Measurements from ENCODE around the gene CEP170. TPM values are rescaled to one million over a fixed set of nuclear protein-coding genes. Genes with fewer than 3 reads are reported as not detected.

The CEP170 gene
- total and polyA plus RNA-seq, 2 experiments from 2014 or later = 93.1 to 104 TPM

- H3F3A ChIP-seq (replicated peaks; ENCODE audit: low read depth) = no peaks in the 10 kb centered on the region; the same call in 1 of the 2 replicates
- H3K4me1 Mint-ChIP-seq = no peaks in the 10 kb centered on the region
- no peak overlapping the region for H2AFZ ChIP-seq
- DNase-seq (ENCODE audit: low spot score) (no peak), ATAC-seq (no peak)
- H3K4me3 Mint-ChIP-seq = no peak overlapping the region
- H3K27ac ChIP-seq (ENCODE audit: low read depth) = no peak overlapping the region
- H3K9me3 Mint-ChIP-seq = no peaks in the 10 kb centered on the region; the same call in 2 of the 3 replicates
- H3K27me3 Mint-ChIP-seq (ENCODE audit: insufficient read depth, low read depth, poor library complexity) = peaks cover 3% of the 10 kb centered on the region
- peaks cover 14% of the 10 kb centered on the region for H3K79me2 ChIP-seq (replicated peaks; ENCODE audit: insufficient read depth)
- H3K4me3 ChIP-seq = no peak overlapping the region
- 0 out of 2 replicates have a peak, but pooled peaks cover 8% of the 10 kb centered on the region for H3K4me1 ChIP-seq (ENCODE audit: insufficient read depth)
- H3K36me3 ChIP-seq (ENCODE audit: insufficient read depth) = no peaks in the 10 kb centered on the region
- no peaks in the 10 kb centered on the region for H3K27me3 ChIP-seq (ENCODE audit: insufficient read depth)
- H3K36me3 Mint-ChIP-seq (ENCODE audit: low read depth) = no peaks in the 10 kb centered on the region; the same call in 2 of the 3 replicates
- H4K20me1 ChIP-seq (replicated peaks; ENCODE audit: insufficient read depth) = no peaks in the 10 kb centered on the region
- TF ChIP-seq ZNF114 (CRISPR knock-in tag; IDR thresholded peaks at IDR 0.05) = no peak
- no peak for TF ChIP-seq CTCF (conservative IDR thresholded peaks at IDR 0.05; ENCODE audit: low read depth in 2 of 2)
- TF ChIP-seq, protein P1, sequence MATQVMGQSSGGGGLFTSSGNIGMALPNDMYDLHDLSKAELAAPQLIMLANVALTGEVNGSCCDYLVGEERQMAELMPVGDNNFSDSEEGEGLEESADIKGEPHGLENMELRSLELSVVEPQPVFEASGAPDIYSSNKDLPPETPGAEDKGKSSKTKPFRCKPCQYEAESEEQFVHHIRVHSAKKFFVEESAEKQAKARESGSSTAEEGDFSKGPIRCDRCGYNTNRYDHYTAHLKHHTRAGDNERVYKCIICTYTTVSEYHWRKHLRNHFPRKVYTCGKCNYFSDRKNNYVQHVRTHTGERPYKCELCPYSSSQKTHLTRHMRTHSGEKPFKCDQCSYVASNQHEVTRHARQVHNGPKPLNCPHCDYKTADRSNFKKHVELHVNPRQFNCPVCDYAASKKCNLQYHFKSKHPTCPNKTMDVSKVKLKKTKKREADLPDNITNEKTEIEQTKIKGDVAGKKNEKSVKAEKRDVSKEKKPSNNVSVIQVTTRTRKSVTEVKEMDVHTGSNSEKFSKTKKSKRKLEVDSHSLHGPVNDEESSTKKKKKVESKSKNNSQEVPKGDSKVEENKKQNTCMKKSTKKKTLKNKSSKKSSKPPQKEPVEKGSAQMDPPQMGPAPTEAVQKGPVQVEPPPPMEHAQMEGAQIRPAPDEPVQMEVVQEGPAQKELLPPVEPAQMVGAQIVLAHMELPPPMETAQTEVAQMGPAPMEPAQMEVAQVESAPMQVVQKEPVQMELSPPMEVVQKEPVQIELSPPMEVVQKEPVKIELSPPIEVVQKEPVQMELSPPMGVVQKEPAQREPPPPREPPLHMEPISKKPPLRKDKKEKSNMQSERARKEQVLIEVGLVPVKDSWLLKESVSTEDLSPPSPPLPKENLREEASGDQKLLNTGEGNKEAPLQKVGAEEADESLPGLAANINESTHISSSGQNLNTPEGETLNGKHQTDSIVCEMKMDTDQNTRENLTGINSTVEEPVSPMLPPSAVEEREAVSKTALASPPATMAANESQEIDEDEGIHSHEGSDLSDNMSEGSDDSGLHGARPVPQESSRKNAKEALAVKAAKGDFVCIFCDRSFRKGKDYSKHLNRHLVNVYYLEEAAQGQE (IDR thresholded peaks at IDR 0.05; ENCODE audit: unreplicated experiment) = no peak
- TF ChIP-seq, protein P2, sequence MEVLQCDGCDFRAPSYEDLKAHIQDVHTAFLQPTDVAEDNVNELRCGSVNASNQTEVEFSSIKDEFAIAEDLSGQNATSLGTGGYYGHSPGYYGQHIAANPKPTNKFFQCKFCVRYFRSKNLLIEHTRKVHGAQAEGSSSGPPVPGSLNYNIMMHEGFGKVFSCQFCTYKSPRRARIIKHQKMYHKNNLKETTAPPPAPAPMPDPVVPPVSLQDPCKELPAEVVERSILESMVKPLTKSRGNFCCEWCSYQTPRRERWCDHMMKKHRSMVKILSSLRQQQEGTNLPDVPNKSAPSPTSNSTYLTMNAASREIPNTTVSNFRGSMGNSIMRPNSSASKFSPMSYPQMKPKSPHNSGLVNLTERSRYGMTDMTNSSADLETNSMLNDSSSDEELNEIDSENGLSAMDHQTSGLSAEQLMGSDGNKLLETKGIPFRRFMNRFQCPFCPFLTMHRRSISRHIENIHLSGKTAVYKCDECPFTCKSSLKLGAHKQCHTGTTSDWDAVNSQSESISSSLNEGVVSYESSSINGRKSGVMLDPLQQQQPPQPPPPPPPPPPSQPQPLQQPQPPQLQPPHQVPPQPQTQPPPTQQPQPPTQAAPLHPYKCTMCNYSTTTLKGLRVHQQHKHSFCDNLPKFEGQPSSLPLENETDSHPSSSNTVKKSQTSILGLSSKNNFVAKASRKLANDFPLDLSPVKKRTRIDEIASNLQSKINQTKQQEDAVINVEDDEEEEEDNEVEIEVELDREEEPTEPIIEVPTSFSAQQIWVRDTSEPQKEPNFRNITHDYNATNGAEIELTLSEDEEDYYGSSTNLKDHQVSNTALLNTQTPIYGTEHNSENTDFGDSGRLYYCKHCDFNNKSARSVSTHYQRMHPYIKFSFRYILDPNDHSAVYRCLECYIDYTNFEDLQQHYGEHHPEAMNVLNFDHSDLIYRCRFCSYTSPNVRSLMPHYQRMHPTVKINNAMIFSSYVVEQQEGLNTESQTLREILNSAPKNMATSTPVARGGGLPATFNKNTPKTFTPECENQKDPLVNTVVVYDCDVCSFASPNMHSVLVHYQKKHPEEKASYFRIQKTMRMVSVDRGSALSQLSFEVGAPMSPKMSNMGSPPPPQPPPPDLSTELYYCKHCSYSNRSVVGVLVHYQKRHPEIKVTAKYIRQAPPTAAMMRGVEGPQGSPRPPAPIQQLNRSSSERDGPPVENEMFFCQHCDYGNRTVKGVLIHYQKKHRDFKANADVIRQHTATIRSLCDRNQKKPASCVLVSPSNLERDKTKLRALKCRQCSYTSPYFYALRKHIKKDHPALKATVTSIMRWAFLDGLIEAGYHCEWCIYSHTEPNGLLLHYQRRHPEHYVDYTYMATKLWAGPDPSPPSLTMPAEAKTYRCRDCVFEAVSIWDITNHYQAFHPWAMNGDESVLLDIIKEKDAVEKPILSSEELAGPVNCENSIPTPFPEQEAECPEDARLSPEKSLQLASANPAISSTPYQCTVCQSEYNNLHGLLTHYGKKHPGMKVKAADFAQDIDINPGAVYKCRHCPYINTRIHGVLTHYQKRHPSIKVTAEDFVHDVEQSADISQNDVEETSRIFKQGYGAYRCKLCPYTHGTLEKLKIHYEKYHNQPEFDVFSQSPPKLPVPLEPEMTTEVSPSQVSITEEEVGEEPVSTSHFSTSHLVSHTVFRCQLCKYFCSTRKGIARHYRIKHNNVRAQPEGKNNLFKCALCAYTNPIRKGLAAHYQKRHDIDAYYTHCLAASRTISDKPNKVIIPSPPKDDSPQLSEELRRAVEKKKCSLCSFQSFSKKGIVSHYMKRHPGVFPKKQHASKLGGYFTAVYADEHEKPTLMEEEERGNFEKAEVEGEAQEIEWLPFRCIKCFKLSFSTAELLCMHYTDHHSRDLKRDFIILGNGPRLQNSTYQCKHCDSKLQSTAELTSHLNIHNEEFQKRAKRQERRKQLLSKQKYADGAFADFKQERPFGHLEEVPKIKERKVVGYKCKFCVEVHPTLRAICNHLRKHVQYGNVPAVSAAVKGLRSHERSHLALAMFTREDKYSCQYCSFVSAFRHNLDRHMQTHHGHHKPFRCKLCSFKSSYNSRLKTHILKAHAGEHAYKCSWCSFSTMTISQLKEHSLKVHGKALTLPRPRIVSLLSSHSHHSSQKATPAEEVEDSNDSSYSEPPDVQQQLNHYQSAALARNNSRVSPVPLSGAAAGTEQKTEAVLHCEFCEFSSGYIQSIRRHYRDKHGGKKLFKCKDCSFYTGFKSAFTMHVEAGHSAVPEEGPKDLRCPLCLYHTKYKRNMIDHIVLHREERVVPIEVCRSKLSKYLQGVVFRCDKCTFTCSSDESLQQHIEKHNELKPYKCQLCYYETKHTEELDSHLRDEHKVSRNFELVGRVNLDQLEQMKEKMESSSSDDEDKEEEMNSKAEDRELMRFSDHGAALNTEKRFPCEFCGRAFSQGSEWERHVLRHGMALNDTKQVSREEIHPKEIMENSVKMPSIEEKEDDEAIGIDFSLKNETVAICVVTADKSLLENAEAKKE (CRISPR knock-in tag; IDR thresholded peaks at IDR 0.05) = no peak
- no peak for TF ChIP-seq POLR2AphosphoS5 (IDR thresholded peaks at IDR 0.05; ENCODE audit: low read depth)
- TF ChIP-seq STAT1 (IDR thresholded peaks at IDR 0.05; ENCODE audit: unreplicated experiment) = no peak
- no peak for TF ChIP-seq EZH2phosphoT487 (IDR thresholded peaks at IDR 0.05; ENCODE audit: unreplicated experiment)
- TF ChIP-seq NANOG (IDR thresholded peaks at IDR 0.05; ENCODE audit: borderline replicate concordance) = no peak
- no peak for TF ChIP-seq JUNB (IDR thresholded peaks at IDR 0.05; ENCODE audit: unreplicated experiment)
- TF ChIP-seq ETS1 (IDR thresholded peaks at IDR 0.05) = no peak
- TF ChIP-seq EZH2 (IDR thresholded peaks at IDR 0.05; ENCODE audit: low read depth, unreplicated experiment) = no peak
- no peaks in the 10 kb centered on the region for H3K9me2 ChIP-seq (ENCODE audit: insufficient read depth)
- H3K4me2 ChIP-seq = no peak overlapping the region
- H3K27ac Mint-ChIP-seq = no peak overlapping the region
These were observed 6.3 kb upstream of the CEP170 start for GRCh38 chr1:243261390-243261789.

Measured in GM23338 (cell line).